Thyroid gland (tissue), 4 donors: ENCODE results near the gene ZC3H15. TPM values are rescaled to one million over a fixed set of nuclear protein-coding genes. Genes with fewer than 3 reads are reported as not detected.
A peak's percentile ranks its signal among the peaks of the same experiment; 100 is the strongest.

ENCODE experiments used
- DNase-seq, 2 donors: peaks; one replicate each; pipeline ENCODE4 v3.0.0-alpha.2; 2019
- H3K27ac ChIP-seq, 3 donors: fragments of 200-600 bp; sonication (generic); 1 replicate in 2 of 3; 2 replicates in 1 of 3; pipeline ENCODE4 v1.5.1; 2016 to 2019; ENCODE audit warnings: mild to moderate bottlenecking in 1 of 3, moderate library complexity in 1 of 3
- H3K27me3 ChIP-seq: fragments of 200-600 bp; sonication (generic); one replicate; pipeline ENCODE4 v1.5.1; 2019
- H3K36me3 ChIP-seq, 2 donors: fragments of 200-600 bp; sonication (generic); one replicate each; pipeline ENCODE4 v1.5.1; 2016 to 2019
- H3K4me1 ChIP-seq, 2 donors: fragments of 200-600 bp; sonication (generic); one replicate each; pipeline ENCODE4 v1.5.1; 2017 to 2019
- H3K4me3 ChIP-seq, 3 donors: fragments of 200-600 bp; sonication (generic); replicated peaks in 1 of 3; 1 replicate in 2 of 3; 2 replicates in 1 of 3; pipeline ENCODE4 v1.5.1; 2016; ENCODE audit warnings: mild to moderate bottlenecking in 1 of 3
- H3K9me3 ChIP-seq: fragments of 200-600 bp; sonication (generic); one replicate; pipeline ENCODE4 v1.5.1; 2017
- CTCF ChIP-seq, 6 experiments: fragments of 200-600 bp in 3 of 6; fragments of 450-650 bp in 3 of 6; sonication (generic) in 3 of 6; IDR thresholded peaks; one replicate each; pipeline ENCODE4 v1.5.1; 2016 to 2019; ENCODE audit warnings: antibody characterized with exemption in 6 of 6, mild to moderate bottlenecking in 2 of 6, inconsistent platforms in 1 of 6, moderate library complexity in 1 of 6
- POLR2A ChIP-seq, 2 donors: fragments of 450-650 bp; IDR thresholded peaks; one replicate each; pipeline ENCODE4 v1.6.1; 2017; ENCODE audit warnings: antibody characterized with exemption in 2 of 2, mild to moderate bottlenecking in 2 of 2, moderate library complexity in 1 of 2
- WGBS, 2 donors: methylation state at CpG; one replicate each; pipeline ENCODE4 v1.1.5; 2017; 5-methylcytosine and 5-hydroxymethylcytosine counted together
- intact Hi-C: fragments of 100-400 bp; cut with DNase I; formaldehyde crosslinking; loops from one replicate; pipeline ENCODE4 v1.15.1; 2023
- total RNA-seq, 4 donors: library from RNA; depleted of rRNA; stranded (reverse); fragments of >200 nt; gene quantifications; one replicate each; pipeline ENCODE4 v1.2.3, GENCODE V29; 2016

Gene ZC3H15
- total RNA-seq, 4 donors from 2014 or later, result 56.1 to 74.8 (median 67.5) TPM

GRCh38 chr2:186493564-186494085 is 7.6 kb downstream of the ZC3H15 start:
- Histone ChIP-seq H3K27ac (no peak overlapping the region), H3K4me1 (peaks cover 21 to 34% of the 10 kb centered on the region in 2 donors), H3K36me3 (peaks cover 8 to 19% of the 10 kb centered on the region in 2 donors), H3K27me3 (no peaks in the 10 kb centered on the region), H3K4me3 (no peak overlapping the region), H3K9me3 (no peaks in the 10 kb centered on the region)
- WGBS, 2 donors, result 92 to 95% methylated on average over 2 of the region's 2 CpGs
- no peak for TF ChIP-seq CTCF (IDR thresholded peaks at IDR 0.05)
- TF ChIP-seq POLR2A (IDR thresholded peaks at IDR 0.05), result no peak
- intact Hi-C loops, result no loop called here
- DNase-seq, result no peak

GRCh38 chr2:186496401-186496800 is 10.3 kb downstream of the ZC3H15 start:
- H3K36me3 ChIP-seq, result peaks cover 8 to 25% of the 10 kb centered on the region in 2 donors
- no peaks in the 10 kb centered on the region for H3K9me3 ChIP-seq
- no peak for TF ChIP-seq POLR2A (IDR thresholded peaks at IDR 0.05)
- no peak for TF ChIP-seq CTCF (IDR thresholded peaks at IDR 0.05)
- H3K27ac ChIP-seq, result no peak overlapping the region
- 92 to 97% methylated on average over 7 of the region's 7 CpGs for WGBS, 2 donors
- H3K27me3 ChIP-seq, result no peaks in the 10 kb centered on the region
- no peak for DNase-seq
- H3K4me1 ChIP-seq, result peaks cover 8 to 22% of the 10 kb centered on the region in 2 donors
- no peak overlapping the region for H3K4me3 ChIP-seq
- intact Hi-C loops, result no loop called here

GRCh38 chr2:186497928-186498327 is 11.9 kb downstream of the ZC3H15 start:
- Histone ChIP-seq H3K36me3 (peaks cover 8 to 28% of the 10 kb centered on the region in 2 donors), H3K27ac (no peak overlapping the region), H3K9me3 (no peaks in the 10 kb centered on the region), H3K27me3 (no peaks in the 10 kb centered on the region), H3K4me3 (no peak overlapping the region), H3K4me1 (peaks cover 0 to 7% of the 10 kb centered on the region in 2 donors)
- DNase-seq, result no peak
- whole genome bisulfite sequencing, 2 donors, result 94 to 96% methylated on average over 3 of the region's 3 CpGs
- intact Hi-C loops, result no loop called here
- TF ChIP-seq CTCF (IDR thresholded peaks at IDR 0.05) (no peak), POLR2A (IDR thresholded peaks at IDR 0.05) (no peak)

- no peak overlapping the region for H3K4me3 ChIP-seq
- H3K36me3 ChIP-seq, result peaks cover 8 to 33% of the 10 kb centered on the region in 2 donors
- no peaks in the 10 kb centered on the region for H3K4me1 ChIP-seq
- DNase-seq, result no peak
- H3K27ac ChIP-seq, result no peak overlapping the region
- no peak for TF ChIP-seq POLR2A (IDR thresholded peaks at IDR 0.05)
- no peak for TF ChIP-seq CTCF (IDR thresholded peaks at IDR 0.05)
- no peaks in the 10 kb centered on the region for H3K27me3 ChIP-seq
- WGBS, 2 donors, result 0% methylated on average over 1 of the region's 1 CpG
- intact Hi-C loops, result no loop called here
- no peaks in the 10 kb centered on the region for H3K9me3 ChIP-seq
Observed at GRCh38 chr2:186498834-186499233, 12.8 kb downstream of the ZC3H15 start.

GRCh38 chr2:186503827-186504606 is 18.0 kb downstream of the ZC3H15 start:
- Histone ChIP-seq H3K27me3 (no peaks in the 10 kb centered on the region), H3K27ac (no peak overlapping the region), H3K9me3 (no peaks in the 10 kb centered on the region), H3K4me1 (peaks cover 0 to 7% of the 10 kb centered on the region in 2 donors), H3K4me3 (no peak overlapping the region), H3K36me3 (peaks cover 0 to 20% of the 10 kb centered on the region in 2 donors)
- intact Hi-C loops, result no loop called here
- peak in 5 of 6 experiments; percentile 18 to 84 (median 66) for TF ChIP-seq CTCF (IDR thresholded peaks at IDR 0.05)
- TF ChIP-seq POLR2A (IDR thresholded peaks at IDR 0.05), result no peak
- 70 to 86% methylated on average over 5 of the region's 5 CpGs for WGBS, 2 donors
- DNase-seq, result no peak
